GM12872 (cell line): ENCODE results near the gene ADCY4.

Experiments
- CTCF ChIP-seq: IDR thresholded peaks from 3 replicates; pipeline ENCODE4 v1.5.1; 2011; ENCODE audit warnings: low read depth, mild to moderate bottlenecking, low read length, moderate library complexity; ENCODE audit not compliant: insufficient read depth

Gene ADCY4

GRCh38 chr14:24334431-24335291 is at the start of gene ADCY4:
Gene ADCY4 (minus strand): TSS chr14:24335071. CDS start chr14:24334652, 419 bp downstream.
- no peak for TF ChIP-seq CTCF

- TF ChIP-seq CTCF: no peak
These were observed 49.3 kb upstream of the ADCY4 start for GRCh38 chr14:24384169-24384568.

GRCh38 chr14:24382064-24382371 is 47.1 kb upstream of the ADCY4 start:
- TF ChIP-seq CTCF: no peak

- no peak for TF ChIP-seq CTCF
These were observed 46.6 kb upstream of the ADCY4 start for GRCh38 chr14:24381363-24382063.

GRCh38 chr14:24379907-24380730 is 45.2 kb upstream of the ADCY4 start:
- no peak for TF ChIP-seq CTCF

- no peak for TF ChIP-seq CTCF
These were observed 44.4 kb upstream of the ADCY4 start for GRCh38 chr14:24378981-24379906.

- no peak for TF ChIP-seq CTCF
These were observed 43.5 kb upstream of the ADCY4 start for GRCh38 chr14:24378327-24378726.
